ENCODE results near the gene RICTOR.
"Not testable (repeated sequence)": the region's sequence is repeated elsewhere in the genome, so short reads cannot be mapped to it uniquely, and the experiment has no call there.

RICTOR gene

GRCh38 chr5:39055768-39056398 is 18.3 kb downstream of the RICTOR start:
- DNase-seq, result no peak

- DNase-seq, result no peak
These were observed 19.0 kb downstream of the RICTOR start for GRCh38 chr5:39055027-39055767.

GRCh38 chr5:39053189-39053588 is 21.0 kb downstream of the RICTOR start:
- no peak for DNase-seq

- DNase-seq, result no peak
These were observed 22.1 kb downstream of the RICTOR start for GRCh38 chr5:39052141-39052540.

- no peak for DNase-seq
These were observed 24.9 kb downstream of the RICTOR start for GRCh38 chr5:39049315-39049714.

- no peak for DNase-seq
These were observed 33.3 kb downstream of the RICTOR start for GRCh38 chr5:39040875-39041274.

- not testable (repeated sequence) for DNase-seq
These were observed 39.7 kb downstream of the RICTOR start for GRCh38 chr5:39034493-39034892.

GRCh38 chr5:39031041-39031440 is 43.2 kb downstream of the RICTOR start:
- DNase-seq, result no peak

GRCh38 chr5:39025456-39025855 is 48.7 kb downstream of the RICTOR start:
- no peak for DNase-seq

- no peak for DNase-seq
These were observed 49.3 kb downstream of the RICTOR start for GRCh38 chr5:39024884-39025283.

- DNase-seq, result no peak
These were observed 50.2 kb downstream of the RICTOR start for GRCh38 chr5:39024005-39024404.

GRCh38 chr5:39023121-39023520 is 51.1 kb downstream of the RICTOR start:
- no peak for DNase-seq

GRCh38 chr5:39022151-39022550 is 52.0 kb downstream of the RICTOR start:
- no peak for DNase-seq

GRCh38 chr5:39021413-39021812 is 52.8 kb downstream of the RICTOR start:
- DNase-seq, result no peak

GRCh38 chr5:39020458-39020857 is 53.7 kb downstream of the RICTOR start:
- no peak for DNase-seq

- no peak for DNase-seq
These were observed 54.9 kb downstream of the RICTOR start for GRCh38 chr5:39019254-39019653.

GRCh38 chr5:39017504-39017903 is 56.7 kb downstream of the RICTOR start:
- DNase-seq, result no peak

GRCh38 chr5:39016587-39017275 is 57.5 kb downstream of the RICTOR start:
- no peak for DNase-seq

GRCh38 chr5:39015743-39016586 is 58.2 kb downstream of the RICTOR start:
- DNase-seq, result no peak

GRCh38 chr5:39014561-39014960 is 59.6 kb downstream of the RICTOR start:
- no peak for DNase-seq

GRCh38 chr5:39013938-39014337 is 60.3 kb downstream of the RICTOR start:
- DNase-seq, result no peak

- not testable (repeated sequence) for DNase-seq
These were observed 63.2 kb downstream of the RICTOR start for GRCh38 chr5:39010958-39011357.

GRCh38 chr5:39009981-39010380 is 64.2 kb downstream of the RICTOR start:
- no peak for DNase-seq

Data from CD4-positive, alpha-beta T cell treated with Interferon gamma for 1 hour (primary cell).